Ovary (tissue), 3 donors: Measurements from ENCODE around the gene SLC39A1.

ENCODE experiments used
- POLR2A ChIP-seq: fragments of 450-650 bp; IDR thresholded peaks from one replicate; pipeline ENCODE4 v1.6.1; 2017; ENCODE audit warnings: antibody characterized with exemption, mild to moderate bottlenecking, moderate library complexity
- TF ChIP-seq, protein P1 (sequence below), 3 donors: fragments of 450-650 bp in 2 of 3; fragments of 200-600 bp in 1 of 3; IDR thresholded peaks; one replicate each; pipeline versions ENCODE4 v1.5.1 to v1.8.0; 2016 to 2022; ENCODE audit warnings: antibody characterized with exemption in 3 of 3, mild to moderate bottlenecking in 1 of 3
- donor health status: DM: no; HTN: no; CAD: no.

DNA sequence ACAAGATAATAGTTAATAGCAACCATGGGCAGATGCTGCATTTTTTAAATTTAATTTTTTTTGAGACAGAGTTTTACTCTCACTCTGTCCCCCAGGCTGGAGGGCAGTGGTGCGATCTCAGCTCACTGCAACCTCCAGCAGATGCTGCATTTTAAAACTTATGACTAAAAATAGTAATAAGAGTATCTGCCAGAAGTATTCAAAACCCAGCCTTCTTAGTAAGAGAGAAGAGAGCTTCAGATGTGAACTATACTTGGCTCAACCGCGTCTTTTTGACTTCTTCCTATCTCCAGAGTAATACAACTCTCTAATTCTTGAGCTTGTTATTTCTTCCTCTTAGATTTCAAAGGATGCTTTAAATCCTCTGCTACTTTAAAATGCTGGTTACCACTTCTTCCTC is 31.9 kb upstream of the SLC39A1 start:
- TF ChIP-seq, protein P1, sequence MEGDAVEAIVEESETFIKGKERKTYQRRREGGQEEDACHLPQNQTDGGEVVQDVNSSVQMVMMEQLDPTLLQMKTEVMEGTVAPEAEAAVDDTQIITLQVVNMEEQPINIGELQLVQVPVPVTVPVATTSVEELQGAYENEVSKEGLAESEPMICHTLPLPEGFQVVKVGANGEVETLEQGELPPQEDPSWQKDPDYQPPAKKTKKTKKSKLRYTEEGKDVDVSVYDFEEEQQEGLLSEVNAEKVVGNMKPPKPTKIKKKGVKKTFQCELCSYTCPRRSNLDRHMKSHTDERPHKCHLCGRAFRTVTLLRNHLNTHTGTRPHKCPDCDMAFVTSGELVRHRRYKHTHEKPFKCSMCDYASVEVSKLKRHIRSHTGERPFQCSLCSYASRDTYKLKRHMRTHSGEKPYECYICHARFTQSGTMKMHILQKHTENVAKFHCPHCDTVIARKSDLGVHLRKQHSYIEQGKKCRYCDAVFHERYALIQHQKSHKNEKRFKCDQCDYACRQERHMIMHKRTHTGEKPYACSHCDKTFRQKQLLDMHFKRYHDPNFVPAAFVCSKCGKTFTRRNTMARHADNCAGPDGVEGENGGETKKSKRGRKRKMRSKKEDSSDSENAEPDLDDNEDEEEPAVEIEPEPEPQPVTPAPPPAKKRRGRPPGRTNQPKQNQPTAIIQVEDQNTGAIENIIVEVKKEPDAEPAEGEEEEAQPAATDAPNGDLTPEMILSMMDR (IDR thresholded peaks at IDR 0.05), result no peak
- no peak for TF ChIP-seq POLR2A
